HG03066 (cell line): Measurements from ENCODE around the gene CCNDBP1.
"Not testable (repeated sequence)": the region's sequence is repeated elsewhere in the genome, so short reads cannot be mapped to it uniquely, and the experiment has no call there.

ENCODE experiments used
- ATAC-seq: cut with Tn5 transposase; IDR thresholded peaks from one replicate; pipeline ENCODE4 v1.9.1; 2021; ENCODE audit warnings: low read depth; ENCODE audit not compliant: unreplicated experiment

The CCNDBP1 gene

GRCh38 chr15:43190178-43190577, 5.0 kb downstream of the CCNDBP1 start:
- ATAC-seq: no peak

GRCh38 chr15:43193710-43194109, 8.5 kb downstream of the CCNDBP1 start:
- no peak for ATAC-seq

GRCh38 chr15:43194795-43195194, 9.6 kb downstream of the CCNDBP1 start:
- ATAC-seq: no peak

- ATAC-seq: no peak
Observed at GRCh38 chr15:43196760-43197548, 11.8 kb downstream of the CCNDBP1 start.

- not testable (repeated sequence) for ATAC-seq
Observed at GRCh38 chr15:43197773-43198172, 12.6 kb downstream of the CCNDBP1 start.

GRCh38 chr15:43198556-43198955, 13.4 kb downstream of the CCNDBP1 start:
- ATAC-seq: not testable (repeated sequence)

- no peak for ATAC-seq
Observed at GRCh38 chr15:43198992-43199391, 13.8 kb downstream of the CCNDBP1 start.

- no peak for ATAC-seq
Observed at GRCh38 chr15:43199945-43200488, 14.8 kb downstream of the CCNDBP1 start.

GRCh38 chr15:43204016-43204901, 19.1 kb downstream of the CCNDBP1 start:
- ATAC-seq: no peak

- ATAC-seq: no peak
Observed at GRCh38 chr15:43206054-43206453, 20.9 kb downstream of the CCNDBP1 start.

- ATAC-seq: no peak
Observed at GRCh38 chr15:43207024-43207423, 21.8 kb downstream of the CCNDBP1 start.

GRCh38 chr15:43208052-43209002, 23.1 kb downstream of the CCNDBP1 start:
- ATAC-seq: no peak

- no peak for ATAC-seq
Observed at GRCh38 chr15:43209059-43209824, 24.0 kb downstream of the CCNDBP1 start.

GRCh38 chr15:43210172-43210745, 25.1 kb downstream of the CCNDBP1 start:
- ATAC-seq: no peak

- no peak for ATAC-seq
Observed at GRCh38 chr15:43210807-43211206, 25.6 kb downstream of the CCNDBP1 start.

- ATAC-seq: no peak
Observed at GRCh38 chr15:43211224-43211735, 26.1 kb downstream of the CCNDBP1 start.

- no peak for ATAC-seq
Observed at GRCh38 chr15:43212299-43212698, 27.1 kb downstream of the CCNDBP1 start.

- no peak for ATAC-seq
Observed at GRCh38 chr15:43212951-43213350, 27.7 kb downstream of the CCNDBP1 start.

GRCh38 chr15:43213466-43213865, 28.3 kb downstream of the CCNDBP1 start:
- no peak for ATAC-seq
